GM19099 (cell line): Measurements from ENCODE around the gene PTTG2.

Source experiments
- POLR2A ChIP-seq: IDR thresholded peaks from 3 replicates; pipeline ENCODE4 v1.6.1; 2011; ENCODE audit warnings: low read depth; ENCODE audit not compliant: insufficient read length; ENCODE audit errors: extremely low read depth

Gene PTTG2

DNA sequence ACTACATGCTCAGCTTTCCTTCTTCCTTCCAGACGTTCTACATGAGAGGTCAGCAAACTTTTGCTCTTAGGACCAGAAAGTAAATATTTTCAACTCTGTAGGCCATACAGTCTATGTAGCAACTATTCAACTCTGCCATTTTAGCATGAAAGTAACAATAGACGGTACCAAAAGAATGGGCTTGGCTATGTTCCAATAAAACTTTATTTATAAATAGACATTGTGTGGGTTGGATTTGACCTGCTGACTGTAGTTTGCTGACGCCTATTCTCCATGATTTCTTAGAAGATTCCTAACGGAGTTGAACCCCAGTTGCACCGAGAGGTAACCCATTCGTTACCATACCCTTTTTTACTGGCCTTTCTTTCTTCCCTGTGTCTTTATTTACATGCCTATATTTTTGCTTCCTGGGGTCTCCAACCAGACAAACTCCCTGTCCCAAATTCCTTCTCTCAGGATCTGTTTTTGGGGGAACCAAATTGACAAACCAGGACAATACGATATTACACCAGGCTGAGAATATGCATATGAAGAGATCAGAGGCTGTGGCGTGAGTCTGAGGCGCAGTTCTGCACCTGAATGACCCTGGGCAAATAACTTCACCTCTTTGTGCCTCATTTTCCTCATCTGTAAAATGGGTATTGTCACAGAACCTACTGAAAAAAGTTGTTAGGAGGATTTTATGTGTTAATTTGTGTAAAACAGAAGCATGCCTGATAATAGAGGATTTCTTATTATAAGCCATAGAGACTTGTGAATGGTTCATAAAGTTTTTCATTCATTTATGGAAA lies 10.4 kb upstream of the PTTG2 start:
- TF ChIP-seq POLR2A = no peak

DNA sequence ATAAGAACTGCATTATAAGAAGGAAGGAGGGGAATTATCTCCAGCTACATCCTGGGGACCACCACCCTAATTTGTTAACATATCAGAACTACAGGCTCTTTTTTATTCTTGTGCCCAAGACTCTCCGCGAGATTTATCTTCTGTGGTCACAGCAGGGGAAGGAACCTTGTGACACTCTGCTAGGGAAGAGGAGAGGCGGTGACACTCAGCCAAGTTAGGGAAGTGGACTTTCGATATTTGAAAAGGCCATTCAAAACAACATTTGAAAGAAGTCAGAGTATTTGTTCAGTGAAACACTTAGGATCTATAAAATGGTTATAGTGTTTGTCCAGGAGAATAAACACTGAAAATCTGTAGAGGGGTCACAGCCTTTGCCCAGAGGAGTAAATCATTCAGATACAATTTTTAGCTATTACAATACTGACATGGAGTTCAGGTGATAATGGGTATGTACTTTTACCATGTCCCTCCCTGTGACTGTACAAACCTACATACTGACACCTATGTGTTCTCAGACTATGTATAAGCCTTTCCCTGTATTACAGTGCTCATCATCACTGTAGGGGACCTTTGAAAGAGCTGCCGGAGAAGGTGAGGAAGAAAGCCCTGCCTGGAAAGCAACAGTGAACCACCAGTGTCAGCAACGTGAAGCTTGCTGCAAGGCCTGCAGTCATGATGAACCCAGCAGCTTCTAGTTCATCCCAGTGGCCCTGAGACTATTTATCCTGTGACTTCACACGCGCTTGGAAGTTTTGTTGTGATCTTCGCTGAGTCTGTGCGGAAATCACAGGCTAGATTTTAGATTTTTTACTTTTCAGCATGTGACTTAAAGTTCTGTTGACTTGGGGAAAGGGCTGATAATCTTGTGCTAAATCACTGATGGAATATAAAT lies 8.5 kb upstream of the PTTG2 start:
- no peak for TF ChIP-seq POLR2A

DNA sequence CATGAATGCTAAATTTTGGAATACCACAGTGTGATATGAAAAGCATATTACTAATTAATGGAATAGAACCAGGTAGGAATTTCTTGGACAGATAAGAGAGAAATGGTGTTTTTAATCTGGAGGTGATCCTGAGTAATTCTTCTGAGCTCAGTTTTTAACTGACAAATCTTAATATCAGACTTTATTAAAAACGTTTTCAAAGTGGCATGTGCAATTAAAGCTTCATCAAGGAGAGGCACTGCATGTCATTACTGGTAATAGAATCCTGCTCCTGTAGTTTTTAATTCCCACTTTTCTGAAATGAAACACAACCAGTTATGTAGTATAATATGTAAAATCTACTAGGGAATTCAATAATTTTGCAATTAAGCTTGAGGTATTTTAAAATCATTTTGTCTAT lies 7.0 kb upstream of the PTTG2 start:
- TF ChIP-seq POLR2A = no peak

DNA sequence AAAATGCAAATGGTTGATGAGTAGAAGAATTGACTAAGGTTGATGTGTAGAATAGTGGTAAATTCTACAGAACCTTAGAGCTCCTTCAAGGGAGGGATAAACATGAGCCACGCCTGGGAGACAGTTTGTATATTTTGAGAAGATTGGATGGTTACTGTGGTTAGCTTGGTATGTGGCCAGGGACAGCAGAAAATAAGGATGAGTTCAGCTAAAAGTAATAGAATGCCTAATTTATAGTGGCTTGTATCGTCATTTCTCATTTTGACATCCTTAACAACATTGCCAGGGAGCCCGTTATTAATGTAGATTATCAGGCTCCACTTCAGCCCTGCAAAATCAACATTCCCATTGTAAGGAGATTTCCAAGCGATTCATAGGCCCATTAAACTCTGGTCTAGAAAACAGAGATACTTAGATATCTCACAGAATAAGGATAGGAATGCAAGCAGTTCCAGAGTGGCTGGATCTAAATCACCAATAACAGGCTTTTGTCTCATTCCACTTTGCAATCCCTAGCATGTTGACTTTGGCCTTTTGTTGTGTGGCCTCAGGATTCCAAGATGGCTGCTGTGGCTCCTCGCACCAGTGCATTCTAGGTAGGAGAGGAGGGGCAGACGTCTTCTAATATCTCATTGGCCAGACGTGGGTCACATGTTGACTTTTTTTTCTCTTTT lies 6.4 kb upstream of the PTTG2 start:
- TF ChIP-seq POLR2A = no peak

DNA sequence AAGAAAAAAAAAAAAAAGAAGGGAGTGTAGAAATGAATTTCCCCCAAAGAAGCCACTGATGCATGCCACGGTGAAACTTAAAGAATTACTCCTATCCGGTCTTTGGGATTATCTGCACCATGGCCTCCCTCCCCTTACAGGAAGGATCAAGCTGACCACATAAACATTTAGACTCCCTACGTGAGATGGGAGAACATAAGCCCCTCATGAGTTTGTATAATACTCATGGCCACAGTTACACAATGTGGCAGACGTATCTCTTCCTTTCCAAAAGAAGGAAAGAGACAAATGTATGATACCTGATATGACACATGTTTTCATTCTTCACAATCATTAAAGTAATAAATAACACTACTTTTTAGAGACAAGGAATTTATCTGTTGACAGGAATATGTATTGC lies 3.3 kb upstream of the PTTG2 start:
- TF ChIP-seq POLR2A = no peak

DNA sequence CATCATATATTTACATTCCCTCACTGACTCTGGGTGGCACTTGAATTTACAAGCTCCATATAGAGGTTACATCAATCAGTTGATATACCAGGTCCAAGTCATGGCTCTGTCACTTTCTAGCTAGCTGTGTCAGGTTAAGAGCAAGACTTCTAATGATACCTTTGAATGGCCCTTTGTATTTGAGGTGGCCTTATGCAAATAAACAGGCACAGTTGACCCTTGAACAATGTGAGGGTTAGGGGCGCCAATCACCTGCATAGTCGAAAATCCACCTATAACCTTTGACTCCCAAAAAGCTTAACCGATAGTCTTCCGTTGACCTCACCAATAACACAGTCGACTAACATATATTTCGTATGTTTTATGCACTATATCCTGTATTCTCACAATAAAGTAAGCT lies 1.3 kb upstream of the PTTG2 start:
- TF ChIP-seq POLR2A = no peak

DNA sequence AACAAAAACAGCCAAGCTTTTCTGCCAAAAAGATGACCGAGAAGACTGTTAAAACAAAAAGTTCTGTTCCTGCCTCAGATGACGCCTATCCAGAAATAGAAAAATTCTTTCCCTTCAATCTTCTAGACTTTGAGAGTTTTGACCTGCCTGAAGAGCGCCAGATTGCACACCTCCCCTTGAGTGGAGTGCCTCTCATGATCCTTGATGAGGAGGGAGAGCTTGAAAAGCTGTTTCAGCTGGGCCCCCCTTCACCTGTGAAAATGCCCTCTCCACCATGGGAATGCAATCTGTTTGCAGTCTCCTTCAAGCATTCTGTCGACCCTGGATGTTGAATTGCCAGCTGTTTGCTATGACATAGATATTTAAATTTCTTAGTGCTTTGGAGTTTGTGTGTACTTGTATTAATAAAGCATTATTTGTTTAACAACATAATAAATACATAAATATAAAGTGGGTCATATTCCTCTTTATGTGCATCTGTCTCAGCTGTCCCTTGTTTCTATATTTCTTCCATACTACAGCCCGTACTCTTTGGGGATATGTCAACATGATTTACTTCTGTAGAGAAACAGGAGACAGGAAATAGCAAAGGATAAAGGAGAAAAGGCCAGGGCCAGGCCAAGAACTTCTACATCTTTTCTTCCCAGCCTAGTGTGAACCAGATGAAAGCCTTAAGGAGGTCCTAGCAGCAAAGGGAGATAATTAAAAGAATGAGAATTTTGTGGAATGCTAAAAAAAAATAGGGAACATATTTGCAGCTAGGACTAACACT lies 667 bp downstream of the PTTG2 start:
- no peak for TF ChIP-seq POLR2A

DNA sequence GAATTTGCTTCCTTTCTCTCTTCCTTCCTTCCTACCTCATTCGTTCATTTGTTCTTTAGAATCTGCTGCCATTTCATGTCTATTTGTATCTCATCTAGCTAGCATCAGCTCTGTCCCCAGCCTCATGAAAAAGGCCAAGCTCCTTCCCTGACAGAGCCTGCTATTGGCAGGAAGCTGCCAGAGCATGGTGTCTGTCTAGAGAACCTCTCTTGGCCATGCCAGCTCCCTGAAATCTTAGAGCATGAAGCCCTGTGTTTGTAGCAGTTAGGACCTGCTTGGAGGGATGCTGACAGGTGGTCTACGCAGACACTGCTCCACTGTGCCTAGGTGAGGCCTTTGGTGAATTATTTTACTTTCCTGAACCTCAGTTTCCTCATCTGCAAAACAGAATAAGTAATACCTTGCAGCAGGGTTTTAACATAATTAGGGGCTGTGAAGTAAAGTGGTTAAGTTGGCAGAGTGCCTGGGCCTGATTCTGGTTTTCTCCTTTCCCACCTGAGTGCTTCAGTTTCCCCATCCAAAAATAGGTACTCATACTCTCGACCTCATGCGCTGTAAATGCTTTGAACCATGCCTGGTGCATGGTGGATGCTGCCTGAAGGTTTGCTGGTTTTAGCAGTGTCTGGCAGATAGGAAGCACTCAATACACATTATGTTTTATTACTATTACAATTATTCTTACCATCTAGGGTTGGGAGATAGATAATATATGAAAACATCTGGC lies 4.7 kb downstream of the PTTG2 start:
- TF ChIP-seq POLR2A = no peak

DNA sequence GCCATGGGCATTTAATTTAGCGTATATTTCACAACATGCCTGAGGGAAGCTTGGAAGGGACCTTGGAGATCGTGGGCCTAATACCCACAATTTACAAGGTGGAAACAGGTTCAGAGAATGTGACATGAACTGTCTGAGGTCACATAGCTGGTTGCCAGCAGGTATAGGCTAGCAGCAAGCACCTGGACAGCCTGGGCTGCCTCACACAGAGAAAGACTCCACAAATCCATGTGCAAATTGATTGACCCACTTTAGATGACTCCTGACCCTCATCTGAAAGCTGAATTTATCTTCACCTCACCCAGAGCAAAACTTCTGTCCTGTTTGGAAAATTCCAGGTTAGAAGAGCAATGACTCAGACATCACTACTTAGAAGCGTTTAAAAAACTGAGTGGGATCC lies 5.8 kb downstream of the PTTG2 start:
- TF ChIP-seq POLR2A = no peak

DNA sequence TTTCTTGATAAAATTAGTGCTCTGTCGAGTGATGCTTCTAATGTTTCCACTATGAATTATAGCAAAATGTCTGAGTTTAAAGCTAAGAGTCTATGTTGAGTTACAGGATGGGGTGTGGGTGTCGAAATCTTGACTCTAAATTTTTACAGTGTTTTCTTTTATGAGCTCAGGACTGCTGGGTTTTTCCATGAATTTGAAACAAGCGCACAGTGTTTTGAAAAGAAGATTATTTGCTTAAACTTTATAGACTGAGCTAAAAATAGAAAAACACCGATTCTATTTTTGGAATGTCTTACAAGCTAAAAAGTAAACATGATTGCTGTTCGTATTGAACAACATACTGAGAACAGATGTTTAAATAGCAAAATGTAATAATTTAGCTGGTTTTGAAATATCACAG lies 7.5 kb downstream of the PTTG2 start:
- no peak for TF ChIP-seq POLR2A

DNA sequence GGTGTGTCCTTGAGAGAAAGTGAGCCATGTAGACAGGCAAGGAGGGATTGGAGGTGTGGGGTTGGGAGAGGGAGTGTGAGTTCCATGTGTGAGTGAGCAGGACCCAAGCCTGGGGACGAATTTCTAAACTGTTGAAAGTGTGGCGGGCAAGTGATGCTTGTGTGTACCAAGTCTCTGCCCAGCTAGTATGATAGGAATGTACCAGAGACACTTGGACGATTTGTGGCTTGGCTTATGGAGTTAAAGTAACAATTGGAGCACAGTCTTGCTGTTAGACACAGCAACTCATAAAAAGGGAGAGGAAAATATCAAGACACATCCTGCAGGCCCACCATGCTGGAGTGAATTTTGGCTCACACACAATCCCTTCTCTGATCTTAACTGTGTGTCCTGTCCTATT lies 8.5 kb downstream of the PTTG2 start:
- no peak for TF ChIP-seq POLR2A

DNA sequence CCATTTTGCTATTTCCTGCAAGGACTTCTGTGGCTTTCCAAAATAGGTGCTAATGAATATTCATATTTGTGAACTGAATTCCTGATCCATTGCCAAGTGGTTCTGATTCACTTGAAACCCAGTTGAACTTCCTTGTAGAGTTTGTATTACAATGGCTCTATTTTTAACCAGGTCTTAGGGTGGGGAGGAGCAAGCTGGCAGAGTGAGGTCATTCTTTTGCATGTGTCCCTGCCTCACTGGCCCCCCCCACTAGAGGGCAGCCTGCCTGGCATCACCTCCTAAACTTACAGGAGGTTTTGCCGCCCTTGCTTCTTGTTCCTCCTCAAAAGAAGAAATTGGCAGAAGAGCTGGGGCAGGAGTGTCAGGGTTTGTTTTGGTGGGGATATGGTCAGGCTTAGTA lies 10.5 kb downstream of the PTTG2 start:
- TF ChIP-seq POLR2A = no peak

DNA sequence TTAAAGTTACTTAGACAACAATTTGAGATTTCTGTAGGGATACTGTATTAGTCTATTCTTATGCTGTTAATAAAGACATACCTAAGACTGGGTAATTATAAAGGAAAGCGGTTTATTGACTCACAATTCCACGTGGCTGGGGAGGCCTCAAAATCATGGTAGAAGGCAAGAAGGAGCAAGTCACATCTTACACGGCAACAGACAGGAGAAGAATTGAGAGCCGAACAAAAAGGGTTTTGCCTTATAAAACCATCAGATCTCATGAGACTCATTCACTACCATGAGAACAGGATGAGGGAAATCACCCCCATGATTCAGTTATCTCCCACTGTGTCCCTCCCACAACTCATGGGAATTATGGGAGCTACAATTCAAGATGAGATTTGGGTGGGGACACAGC lies 11.0 kb downstream of the PTTG2 start:
- TF ChIP-seq POLR2A = no peak

DNA sequence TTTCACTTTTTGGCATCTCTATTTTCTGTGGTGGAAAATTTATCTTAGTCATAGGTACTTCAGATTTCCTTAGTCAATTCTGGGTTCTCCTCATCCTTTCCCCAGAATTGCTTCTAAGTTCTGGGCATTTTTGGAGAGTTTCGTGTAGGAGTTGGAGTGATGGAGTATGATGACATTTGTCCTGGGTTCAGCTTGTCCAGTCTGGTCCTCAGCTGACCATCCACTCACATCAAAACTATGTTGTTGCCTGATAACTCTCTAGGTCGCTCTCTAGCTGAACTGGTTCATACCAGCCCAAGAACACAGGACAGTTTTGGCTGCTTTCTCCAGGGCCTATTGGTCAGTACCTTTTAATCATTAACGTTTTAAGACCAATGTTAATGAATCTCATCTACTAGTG lies 13.2 kb downstream of the PTTG2 start:
- TF ChIP-seq POLR2A = no peak
